ENCODE data around the gene BRIP1. TPM values are rescaled to one million over a fixed set of nuclear protein-coding genes. Genes with fewer than 3 reads are reported as not detected.

The BRIP1 gene
- total RNA-seq, 2 experiments from 2014 or later: 1.0 to 1.9 TPM

GRCh38 chr17:61750656-61751055 is 112.7 kb downstream of the BRIP1 start:
- Mint-ChIP-seq H3K9me3 (peaks cover 6% of the 10 kb centered on the region), H3K27me3 (no peaks in the 10 kb centered on the region), H3K4me1 (ENCODE audit: low read depth) (no peaks in the 10 kb centered on the region), H3K4me3 (no peak overlapping the region), H3K27ac (no peak overlapping the region), H3K36me3 (ENCODE audit: low read depth) (peaks cover 4% of the 10 kb centered on the region)
- intact Hi-C loops (cut with DNase I, micrococcal nuclease): no loop called here
- H3K27me3 ChIP-seq (ENCODE audit: control insufficient read depth in 1 of 2, insufficient read depth in 2 of 2, low read length in 2 of 2): no peaks in the 10 kb centered on the region
- no peaks in the 10 kb centered on the region for H3K4me1 ChIP-seq (ENCODE audit: insufficient read depth, low read length)
- ATAC-seq (ENCODE audit: poor library complexity) (no peak), DNase-seq (no peak)
- POLR2A ChIA-PET: no interaction called here
- H3K9me3 ChIP-seq (ENCODE audit: control insufficient read depth in 1 of 2, insufficient read depth in 1 of 2, low read length in 2 of 2): no peaks in the 10 kb centered on the region
- TF ChIP-seq CTCF (IDR thresholded peaks at IDR 0.05): no peak
- CTCF ChIA-PET: no interaction called here
- H3K27ac ChIP-seq (ENCODE audit: low read depth in 1 of 2, low read length in 2 of 2): no peak overlapping the region
- H3K4me3 ChIP-seq (ENCODE audit: low read length): no peak overlapping the region
- H3K36me3 ChIP-seq (ENCODE audit: insufficient read depth, low read length): no peaks in the 10 kb centered on the region

- peaks cover 7% of the 10 kb centered on the region for H3K36me3 Mint-ChIP-seq (ENCODE audit: low read depth)
- DNase-seq: no peak
- intact Hi-C loops (cut with DNase I, micrococcal nuclease): no loop called here
- no peaks in the 10 kb centered on the region for H3K27me3 Mint-ChIP-seq
- H3K27me3 ChIP-seq (ENCODE audit: control insufficient read depth in 1 of 2, insufficient read depth in 2 of 2, low read length in 2 of 2): no peaks in the 10 kb centered on the region
- H3K4me1 ChIP-seq (ENCODE audit: insufficient read depth, low read length): no peaks in the 10 kb centered on the region
- H3K4me1 Mint-ChIP-seq (ENCODE audit: low read depth): no peaks in the 10 kb centered on the region
- ATAC-seq (ENCODE audit: poor library complexity): no peak
- H3K9me3 ChIP-seq (ENCODE audit: control insufficient read depth in 1 of 2, insufficient read depth in 1 of 2, low read length in 2 of 2): no peaks in the 10 kb centered on the region
- no peak overlapping the region for H3K27ac Mint-ChIP-seq
- no peaks in the 10 kb centered on the region for H3K36me3 ChIP-seq (ENCODE audit: insufficient read depth, low read length)
- peaks cover 6% of the 10 kb centered on the region for H3K9me3 Mint-ChIP-seq
- H3K4me3 Mint-ChIP-seq: no peak overlapping the region
- H3K4me3 ChIP-seq (ENCODE audit: low read length): no peak overlapping the region
- POLR2A ChIA-PET: no interaction called here
- CTCF ChIA-PET: no interaction called here
- no peak for TF ChIP-seq CTCF (IDR thresholded peaks at IDR 0.05)
- no peak overlapping the region for H3K27ac ChIP-seq (ENCODE audit: low read depth in 1 of 2, low read length in 2 of 2)
These were observed 113.4 kb downstream of the BRIP1 start for GRCh38 chr17:61749823-61750404.

- no peak overlapping the region for H3K27ac ChIP-seq (ENCODE audit: low read depth in 1 of 2, low read length in 2 of 2)
- no peak for TF ChIP-seq CTCF (IDR thresholded peaks at IDR 0.05)
- intact Hi-C loops (cut with DNase I, micrococcal nuclease): no loop called here
- Mint-ChIP-seq H3K4me3 (no peak overlapping the region), H3K27me3 (no peaks in the 10 kb centered on the region), H3K36me3 (ENCODE audit: low read depth) (peaks cover 15% of the 10 kb centered on the region), H3K9me3 (peaks cover 10% of the 10 kb centered on the region), H3K27ac (no peak overlapping the region), H3K4me1 (ENCODE audit: low read depth) (no peaks in the 10 kb centered on the region)
- H3K36me3 ChIP-seq (ENCODE audit: insufficient read depth, low read length): no peaks in the 10 kb centered on the region
- DNase-seq (no peak), ATAC-seq (ENCODE audit: poor library complexity) (no peak)
- H3K4me1 ChIP-seq (ENCODE audit: insufficient read depth, low read length): no peaks in the 10 kb centered on the region
- CTCF ChIA-PET: no interaction called here
- no peaks in the 10 kb centered on the region for H3K9me3 ChIP-seq (ENCODE audit: control insufficient read depth in 1 of 2, insufficient read depth in 1 of 2, low read length in 2 of 2)
- H3K27me3 ChIP-seq (ENCODE audit: control insufficient read depth in 1 of 2, insufficient read depth in 2 of 2, low read length in 2 of 2): no peaks in the 10 kb centered on the region
- POLR2A ChIA-PET: no interaction called here
- no peak overlapping the region for H3K4me3 ChIP-seq (ENCODE audit: low read length)
These were observed 116.9 kb downstream of the BRIP1 start for GRCh38 chr17:61746248-61746985.

All from CD4-positive, alpha-beta T cell (primary cell).